Astrocyte of the cerebellum (primary cell): ENCODE measurements around the gene DIAPH1.

Experiments used
- DNase-seq: peaks from one replicate; pipeline ENCODE4 v3.0.0-alpha.2; 2011; ENCODE audit warnings: low read depth
- H3K4me3 ChIP-seq: 2 replicates; pipeline ENCODE4 v1.5.1; 2011; ENCODE audit warnings: mild to moderate bottlenecking, low read depth, low read length, moderate library complexity
- in situ Hi-C: cut with HindIII; loops from 2 replicates; pipeline ENCODE4 v1.10.0; 2017; ENCODE audit warnings: low sequenced_read_pairs
- TF ChIP-seq, protein P1 (sequence below): IDR thresholded peaks from 2 replicates; pipeline ENCODE4 v1.5.1; 2012; ENCODE audit warnings: low read length, low read depth, moderate library complexity, mild to moderate bottlenecking; ENCODE audit errors: missing control alignments

DIAPH1 gene

DNA sequence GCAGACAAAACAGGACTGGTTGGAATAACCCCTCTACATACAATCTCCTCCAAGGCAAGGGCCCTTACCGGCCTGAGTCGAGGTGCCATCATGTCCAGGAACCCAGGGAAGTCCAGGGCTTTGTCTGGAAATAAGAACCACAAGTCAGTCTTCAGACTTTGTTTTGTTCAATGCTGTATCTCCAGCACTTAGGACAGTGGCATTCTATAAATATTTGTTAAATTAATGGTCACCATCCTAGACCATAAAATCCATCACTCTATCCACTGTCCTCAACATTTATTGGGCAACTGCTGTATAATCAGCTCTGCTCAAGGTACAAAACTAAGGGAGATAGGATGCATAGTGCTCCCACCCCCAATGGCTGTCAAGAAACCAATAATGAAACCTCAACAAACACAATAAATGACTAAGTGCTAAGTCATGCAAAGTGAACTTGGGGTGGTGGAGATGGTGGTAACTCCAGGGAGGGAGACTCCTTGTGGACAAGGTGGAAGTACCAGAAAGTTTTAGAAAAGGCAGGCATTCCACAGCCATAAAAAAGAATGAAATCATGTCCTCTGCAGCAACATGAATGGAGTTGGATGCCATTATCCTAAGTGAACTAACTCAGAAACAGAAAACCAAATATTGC is 23.0 kb upstream of the DIAPH1 start:
- TF ChIP-seq, protein P1, sequence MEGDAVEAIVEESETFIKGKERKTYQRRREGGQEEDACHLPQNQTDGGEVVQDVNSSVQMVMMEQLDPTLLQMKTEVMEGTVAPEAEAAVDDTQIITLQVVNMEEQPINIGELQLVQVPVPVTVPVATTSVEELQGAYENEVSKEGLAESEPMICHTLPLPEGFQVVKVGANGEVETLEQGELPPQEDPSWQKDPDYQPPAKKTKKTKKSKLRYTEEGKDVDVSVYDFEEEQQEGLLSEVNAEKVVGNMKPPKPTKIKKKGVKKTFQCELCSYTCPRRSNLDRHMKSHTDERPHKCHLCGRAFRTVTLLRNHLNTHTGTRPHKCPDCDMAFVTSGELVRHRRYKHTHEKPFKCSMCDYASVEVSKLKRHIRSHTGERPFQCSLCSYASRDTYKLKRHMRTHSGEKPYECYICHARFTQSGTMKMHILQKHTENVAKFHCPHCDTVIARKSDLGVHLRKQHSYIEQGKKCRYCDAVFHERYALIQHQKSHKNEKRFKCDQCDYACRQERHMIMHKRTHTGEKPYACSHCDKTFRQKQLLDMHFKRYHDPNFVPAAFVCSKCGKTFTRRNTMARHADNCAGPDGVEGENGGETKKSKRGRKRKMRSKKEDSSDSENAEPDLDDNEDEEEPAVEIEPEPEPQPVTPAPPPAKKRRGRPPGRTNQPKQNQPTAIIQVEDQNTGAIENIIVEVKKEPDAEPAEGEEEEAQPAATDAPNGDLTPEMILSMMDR: peak; percentile 55
- peak; percentile 56 for DNase-seq
- no peak overlapping the region for H3K4me3 ChIP-seq
- in situ Hi-C loops: no loop called here

DNA sequence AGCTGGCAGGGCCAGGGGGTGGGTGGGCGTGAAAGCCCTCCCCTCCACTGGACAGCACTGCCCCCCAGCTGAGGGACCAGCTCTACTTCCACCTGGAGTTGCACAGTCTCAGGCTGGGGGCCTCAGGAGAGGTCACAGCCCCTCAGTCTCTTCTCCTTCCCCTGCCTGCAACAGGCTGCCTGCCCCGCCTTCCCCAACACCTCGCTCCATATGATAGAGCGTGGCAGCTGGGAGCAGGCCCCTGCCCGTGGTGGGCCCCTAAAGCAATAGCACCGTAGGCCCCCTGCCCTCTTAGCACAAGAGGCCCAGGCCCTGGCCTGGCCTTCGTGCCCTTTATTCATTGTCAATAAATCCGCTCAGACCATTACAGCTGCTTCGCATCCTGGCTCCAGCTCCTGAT is 21.9 kb upstream of the DIAPH1 start:
- TF ChIP-seq, protein P1: no peak
- no peak overlapping the region for H3K4me3 ChIP-seq
- no peak for DNase-seq
- in situ Hi-C loops: no loop called here

DNA sequence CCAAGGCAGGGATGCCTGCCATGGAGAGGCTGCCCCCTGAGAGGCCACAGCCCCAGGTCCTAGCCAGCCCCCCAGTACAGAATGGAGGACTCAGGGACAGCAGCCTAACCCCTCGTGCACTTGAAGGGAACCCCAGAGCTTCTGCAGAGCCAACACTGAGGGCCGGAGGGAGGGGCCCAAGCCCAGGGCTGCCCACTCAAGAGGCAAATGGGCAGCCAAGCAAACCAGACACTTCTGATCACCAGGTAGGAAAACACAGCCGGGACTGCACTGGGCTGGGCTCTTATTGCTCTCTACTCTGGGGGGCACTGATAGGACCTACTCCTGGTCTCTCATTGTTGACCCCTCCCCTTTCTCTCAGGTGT is 21.2 kb upstream of the DIAPH1 start:
- in situ Hi-C loops: no loop called here
- DNase-seq: no peak
- H3K4me3 ChIP-seq: no peak overlapping the region
- TF ChIP-seq, protein P1: no peak

DNA sequence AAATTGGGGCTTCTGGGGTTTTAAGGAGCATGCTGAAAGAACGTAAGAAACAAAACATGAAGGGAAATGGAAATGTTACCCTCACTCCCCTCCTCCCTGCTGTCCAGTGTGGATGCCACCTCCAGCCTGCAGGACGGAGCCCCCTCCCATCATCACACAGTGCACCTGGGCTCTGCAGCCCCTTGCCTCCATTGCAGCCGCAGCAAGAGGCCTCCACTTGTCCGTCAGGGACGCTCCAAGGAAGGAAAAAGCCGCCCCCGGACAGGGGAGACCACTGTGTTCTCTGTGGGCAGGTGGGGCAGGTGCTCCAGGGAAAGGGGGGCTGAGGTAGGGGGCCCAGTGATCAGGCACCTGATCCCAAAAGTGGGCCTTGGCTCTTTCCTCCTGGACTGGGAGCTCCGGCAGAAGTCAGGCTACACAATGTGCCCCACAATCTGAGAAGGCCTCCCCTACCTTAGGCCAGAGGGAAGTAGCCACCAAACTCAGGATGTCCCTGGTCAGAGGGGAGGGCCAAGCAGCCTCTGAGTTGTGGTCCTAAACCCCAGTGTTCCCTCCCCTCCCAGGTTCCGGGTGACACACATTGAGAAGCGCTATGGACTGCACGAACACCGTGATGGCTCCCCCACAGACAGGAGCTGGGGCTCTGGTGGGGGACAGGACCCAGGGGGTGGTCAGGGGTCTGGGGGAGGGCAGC is 20.7 kb upstream of the DIAPH1 start:
- TF ChIP-seq, protein P1: no peak
- in situ Hi-C loops: no loop called here
- DNase-seq: no peak
- H3K4me3 ChIP-seq: no peak overlapping the region

DNA sequence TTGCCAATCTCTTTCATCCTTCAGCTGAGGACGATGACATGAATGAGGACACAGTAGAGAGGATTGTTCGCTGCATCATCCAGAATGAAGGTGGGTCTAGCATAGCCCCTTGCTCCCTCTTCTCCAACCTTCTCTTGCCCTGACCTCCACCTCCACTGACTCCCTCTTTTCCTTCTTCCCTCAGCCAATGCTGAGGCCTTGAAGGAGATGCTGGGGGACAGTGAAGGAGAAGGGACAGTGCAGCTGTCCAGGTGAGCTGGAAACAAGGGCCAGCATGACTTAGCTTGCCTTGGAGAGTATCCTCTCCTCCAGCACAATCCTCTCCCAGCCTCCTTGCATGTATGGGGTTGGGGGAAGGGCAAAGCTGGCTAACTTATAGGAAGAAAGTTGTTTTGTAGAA is 20.0 kb upstream of the DIAPH1 start:
- DNase-seq: no peak
- in situ Hi-C loops: no loop called here
- TF ChIP-seq, protein P1: no peak
- H3K4me3 ChIP-seq: no peak overlapping the region

DNA sequence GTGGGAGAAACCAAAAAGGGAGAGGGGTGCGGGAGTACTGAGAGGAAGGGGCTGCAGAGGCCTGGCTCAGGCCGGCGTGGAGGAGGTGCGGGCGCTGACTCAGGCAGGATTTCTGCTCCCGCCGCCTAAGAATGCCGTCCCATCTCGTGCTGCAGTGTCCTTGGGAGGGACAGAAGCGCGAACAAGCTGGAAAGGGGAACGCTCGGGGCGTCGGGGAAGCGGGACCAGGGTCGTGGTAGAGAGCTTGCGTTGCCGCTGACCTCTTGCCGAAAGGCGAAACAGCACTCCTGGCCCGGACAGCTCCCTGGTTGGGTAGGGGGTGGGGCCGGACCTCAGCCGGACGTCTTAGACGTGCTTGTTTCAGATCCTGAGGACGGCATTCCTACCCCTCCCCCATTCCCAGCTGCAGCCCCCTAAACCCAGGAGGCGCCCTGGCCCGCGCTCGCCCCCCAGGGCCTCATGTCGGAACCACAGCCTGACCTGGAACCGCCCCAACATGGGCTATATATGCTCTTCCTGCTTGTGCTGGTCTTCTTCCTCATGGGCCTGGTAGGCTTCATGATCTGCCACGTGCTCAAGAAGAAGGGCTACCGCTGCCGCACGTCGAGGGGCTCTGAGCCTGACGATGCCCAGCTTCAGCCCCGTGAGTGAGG is 19.1 kb upstream of the DIAPH1 start:
- no peak for DNase-seq
- in situ Hi-C loops: no loop called here
- TF ChIP-seq, protein P1: peak; percentile 29

More for the DNA sequence above, 19.1 kb upstream of the DIAPH1 start:
- H3K4me3 ChIP-seq: peak overlapping the region; percentile 98
